H9 (cell line): ENCODE data around the gene COL11A1. TPM values are rescaled to one million over a fixed set of nuclear protein-coding genes. Genes with fewer than 3 reads are reported as not detected.
A peak's percentile ranks its signal among the peaks of the same experiment; 100 is the strongest.

Experiments
- DNase-seq: peaks from one replicate; pipeline ENCODE4 v3.0.0-alpha.2; 2017
- H2AFZ ChIP-seq: one replicate; pipeline ENCODE4 v1.6.1; 2013; ENCODE audit warnings: mild to moderate bottlenecking, low read length, control low read depth, moderate library complexity
- H2AK5ac ChIP-seq: 2 replicates; pipeline ENCODE4 v1.6.1; 2013; ENCODE audit warnings: low read length, control low read depth, mixed read lengths; ENCODE audit not compliant: insufficient read length
- H2BK120ac ChIP-seq: one replicate; pipeline ENCODE4 v1.6.1; 2013; ENCODE audit warnings: low read depth, mild to moderate bottlenecking, low read length, control low read depth, inconsistent platforms; ENCODE audit not compliant: poor library complexity, severe bottlenecking
- H2BK12ac ChIP-seq: 2 replicates; pipeline ENCODE4 v1.6.1; 2013; ENCODE audit warnings: low read length, control low read depth, mixed read lengths, low read depth; ENCODE audit not compliant: insufficient read length
- H2BK15ac ChIP-seq: 2 replicates; pipeline ENCODE4 v1.6.1; 2013; ENCODE audit warnings: low read depth, low read length, control low read depth
- H2BK20ac ChIP-seq: one replicate; pipeline ENCODE4 v1.6.1; 2013; ENCODE audit warnings: low read depth, mild to moderate bottlenecking, low read length, control low read depth, inconsistent platforms; ENCODE audit not compliant: poor library complexity, severe bottlenecking
- H2BK5ac ChIP-seq: 2 replicates; pipeline ENCODE4 v1.6.1; 2013; ENCODE audit warnings: low read length, control low read depth, mixed read lengths; ENCODE audit not compliant: insufficient read length
- H3K14ac ChIP-seq: 2 replicates; pipeline ENCODE4 v1.6.1; 2013; ENCODE audit warnings: low read length, control low read depth; ENCODE audit not compliant: insufficient read depth
- H3K18ac ChIP-seq: 2 replicates; pipeline ENCODE4 v1.6.1; 2013; ENCODE audit warnings: low read depth, mild to moderate bottlenecking, mixed read lengths, low read length, control low read depth; ENCODE audit not compliant: insufficient read length
- H3K23ac ChIP-seq: 2 replicates; pipeline ENCODE4 v1.6.1; 2013; ENCODE audit warnings: low read length, control low read depth, mixed read lengths, low read depth; ENCODE audit not compliant: insufficient read length
- H3K23me2 ChIP-seq: 2 replicates; pipeline ENCODE4 v1.6.1; 2013; ENCODE audit warnings: low read depth, mild to moderate bottlenecking, mixed read lengths, low read length, control low read depth; ENCODE audit not compliant: insufficient read length, poor library complexity, severe bottlenecking
- H3K27ac ChIP-seq: 2 replicates; pipeline ENCODE4 v1.5.1; 2013; ENCODE audit warnings: low read length, control low read depth, mixed read lengths, low read depth; ENCODE audit not compliant: insufficient read length
- H3K27me3 ChIP-seq: 2 replicates; pipeline ENCODE4 v1.6.1; 2013; ENCODE audit warnings: low read length, control low read depth, inconsistent platforms; ENCODE audit not compliant: insufficient read depth
- H3K4ac ChIP-seq: 2 replicates; pipeline ENCODE4 v1.6.1; 2013; ENCODE audit warnings: low read depth, mild to moderate bottlenecking, control low read depth, inconsistent platforms, low read length, moderate library complexity
- H3K4me1 ChIP-seq: 2 replicates; pipeline ENCODE4 v1.6.1; 2013; ENCODE audit warnings: low read length, control low read depth, inconsistent platforms; ENCODE audit not compliant: insufficient read depth
- H3K4me2 ChIP-seq: 2 replicates; pipeline ENCODE4 v1.6.1; 2013; ENCODE audit warnings: low read length, control low read depth, mixed read lengths; ENCODE audit not compliant: insufficient read length, insufficient read depth
- H3K56ac ChIP-seq: 2 replicates; pipeline ENCODE4 v1.6.1; 2013; ENCODE audit warnings: low read depth, mild to moderate bottlenecking, mixed read lengths, low read length, control low read depth; ENCODE audit not compliant: insufficient read length
- H3K79me1 ChIP-seq: 2 replicates; pipeline ENCODE4 v1.6.1; 2013; ENCODE audit warnings: low read depth, mild to moderate bottlenecking, moderate library complexity, low read length, control low read depth, inconsistent platforms; ENCODE audit not compliant: insufficient read depth, poor library complexity, severe bottlenecking
- H3K79me2 ChIP-seq: 2 replicates; pipeline ENCODE4 v1.6.1; 2013; ENCODE audit warnings: low read length, control low read depth, inconsistent platforms; ENCODE audit not compliant: insufficient read depth
- H3K9ac ChIP-seq: 2 replicates; pipeline ENCODE4 v1.6.1; 2013; ENCODE audit warnings: low read length, control low read depth, mixed read lengths; ENCODE audit not compliant: insufficient read length; ENCODE audit errors: extremely low read depth
- H3K9me3 ChIP-seq: one replicate; pipeline ENCODE4 v1.6.1; 2013; ENCODE audit warnings: low read depth, low read length, inconsistent platforms; ENCODE audit not compliant: control insufficient read depth
- H3T11ph ChIP-seq: one replicate; pipeline ENCODE4 v1.6.1; 2013; ENCODE audit warnings: mild to moderate bottlenecking, low read length, control low read depth, inconsistent platforms
- H4K20me1 ChIP-seq: one replicate; pipeline ENCODE4 v1.6.1; 2013; ENCODE audit not compliant: control insufficient read depth, insufficient read length, insufficient read depth
- H4K5ac ChIP-seq: 2 replicates; pipeline ENCODE4 v1.6.1; 2013; ENCODE audit warnings: low read depth, mild to moderate bottlenecking, mixed read lengths, low read length, control low read depth; ENCODE audit not compliant: insufficient read length
- H4K8ac ChIP-seq: replicated peaks from 2 replicates; pipeline ENCODE4 v1.6.1; 2013; ENCODE audit warnings: low read length, control low read depth, mixed read lengths, low read depth; ENCODE audit not compliant: insufficient read length
- H4K91ac ChIP-seq: 2 replicates; pipeline ENCODE4 v1.6.1; 2013; ENCODE audit warnings: low read depth, mild to moderate bottlenecking, moderate library complexity, mixed read lengths, low read length, control low read depth; ENCODE audit not compliant: insufficient read length
- H3K27ac Mint-ChIP-seq, 3 experiments: 2 replicates in 2 of 3; 3 replicates in 1 of 3; pipeline ENCODE4 v1.8.0; 2020 to 2021; ENCODE audit warnings: mixed read lengths in 3 of 3, mild to moderate bottlenecking in 1 of 3, moderate library complexity in 1 of 3
- H3K27me3 Mint-ChIP-seq: 2 replicates; pipeline ENCODE4 v1.8.0; 2021; ENCODE audit warnings: low read depth, mild to moderate bottlenecking, moderate library complexity, mixed read lengths
- H3K36me3 Mint-ChIP-seq, 3 experiments: 2 replicates in 2 of 3; 3 replicates in 1 of 3; pipeline ENCODE4 v1.8.0; 2020 to 2021; ENCODE audit warnings: low read depth in 3 of 3, mixed read lengths in 3 of 3; ENCODE audit not compliant: insufficient read depth in 1 of 3
- H3K4me1 Mint-ChIP-seq, 2 experiments: 2 replicates each; pipeline ENCODE4 v1.8.0; 2020; ENCODE audit warnings: mixed read lengths in 2 of 2
- H3K4me3 Mint-ChIP-seq, 2 experiments: 2 replicates in 1 of 2; 3 replicates in 1 of 2; pipeline ENCODE4 v1.8.0; 2020 to 2021; ENCODE audit warnings: mild to moderate bottlenecking in 2 of 2, mixed read lengths in 2 of 2, moderate library complexity in 1 of 2
- H3K9me3 Mint-ChIP-seq, 2 experiments: 2 replicates in 1 of 2; 3 replicates in 1 of 2; pipeline ENCODE4 v1.8.0; 2020; ENCODE audit warnings: mild to moderate bottlenecking in 2 of 2, mixed read lengths in 2 of 2, moderate library complexity in 1 of 2
- WGBS: extraction: QIAGEN DNeasy Blood & Tissue Kit; methylation state at CpG from one replicate; pipeline ENCODE4 v1.1.7; 2013; ENCODE audit warnings: missing lambda C conversion rate, low lambda C conversion rate, mixed read lengths; ENCODE audit not compliant: insufficient read length; ENCODE audit errors: extremely low coverage; 5-methylcytosine and 5-hydroxymethylcytosine counted together
- total RNA-seq: library from RNA; stranded (reverse); gene quantifications from 2 replicates; pipeline ENCODE4 v1.2.1, GENCODE V29; 2021
- TF ChIP-seq, protein P1 (sequence below): fragments of 200-600 bp; sonication (generic); conservative IDR thresholded peaks from 3 replicates; pipeline ENCODE4 v1.8.0; 2021; ENCODE audit warnings: antibody characterized with exemption, mild to moderate bottlenecking

COL11A1 gene
- total RNA-seq, 1 experiment from 2014 or later = 7.5 TPM

DNA sequence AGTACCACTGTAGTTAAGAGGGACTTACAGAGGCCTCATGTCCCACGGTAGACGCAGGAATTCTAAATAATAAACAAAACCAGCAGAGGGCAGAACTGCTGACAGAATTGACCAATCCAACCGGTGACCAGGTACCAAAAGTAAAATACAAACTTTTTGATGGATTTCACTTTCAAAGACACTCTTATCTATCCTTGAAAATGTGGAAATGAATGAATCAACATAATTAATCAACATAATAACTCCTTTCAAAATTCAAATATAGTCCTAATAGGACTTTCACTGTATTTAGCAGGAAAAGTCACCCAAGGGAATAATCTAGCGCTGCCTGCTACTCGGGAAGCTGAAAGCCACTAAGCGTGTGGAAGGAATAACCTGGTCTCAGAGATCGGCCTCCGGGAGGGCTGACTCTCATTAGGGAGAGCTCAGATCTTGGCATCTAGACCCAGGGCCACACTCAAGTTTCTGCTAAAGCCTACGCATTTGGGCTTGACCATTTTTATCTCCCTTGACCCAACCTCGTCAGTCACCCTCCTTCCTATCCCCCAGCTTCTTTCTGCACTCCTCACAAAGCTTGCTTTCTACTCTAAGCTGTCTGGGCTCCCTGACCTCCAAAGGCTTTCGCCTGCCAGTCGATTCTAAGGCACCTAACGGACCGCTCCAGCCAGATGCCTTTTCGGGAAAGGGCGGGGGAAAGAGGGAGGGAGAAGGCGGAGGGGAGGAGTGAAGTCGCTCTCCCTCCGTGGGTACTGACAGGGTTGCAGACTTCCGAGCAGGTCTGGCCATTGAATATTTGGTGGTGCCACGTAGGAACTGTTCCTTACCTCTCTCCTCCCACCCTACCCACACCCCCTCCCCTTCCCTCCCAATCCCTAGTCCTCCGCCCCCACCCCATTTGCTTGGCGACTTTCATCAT is 1.6 kb downstream of the COL11A1 start:
- no peak overlapping the region for H4K91ac ChIP-seq
- Mint-ChIP-seq H3K36me3 (no peaks in the 10 kb centered on the region), H3K27ac (peak overlapping the region in 1 of 3 experiments; percentile 40; a peak in 1 of 7 replicates), H3K4me1 (peaks cover 27 to 32% of the 10 kb centered on the region in 2 experiments), H3K9me3 (no peaks in the 10 kb centered on the region), H3K4me3 (peak overlapping the region; percentile 85 to 95), H3K27me3 (peaks cover 10% of the 10 kb centered on the region)
- no peaks in the 10 kb centered on the region for H3K9me3 ChIP-seq
- H4K20me1 ChIP-seq = peaks cover 2% of the 10 kb centered on the region
- H3K4ac ChIP-seq = no peak overlapping the region
- H3K23ac ChIP-seq = no peak overlapping the region
- H3T11ph ChIP-seq = no peak overlapping the region
- peak; percentile 56 for DNase-seq
- no peak overlapping the region for H4K5ac ChIP-seq
- no peaks in the 10 kb centered on the region for H3K27me3 ChIP-seq
- no peaks in the 10 kb centered on the region for H3K79me2 ChIP-seq
- H3K23me2 ChIP-seq = peaks cover 13% of the 10 kb centered on the region
- H2BK12ac ChIP-seq = no peak overlapping the region
- no CpG with 5 or more reads among the region's 23 CpGs for WGBS
- H2BK20ac ChIP-seq = no peak overlapping the region
- H4K8ac ChIP-seq = no peak overlapping the region
- H3K4me1 ChIP-seq = no peaks in the 10 kb centered on the region
- no peak overlapping the region for H3K56ac ChIP-seq
- H3K14ac ChIP-seq = no peak overlapping the region
- H2AK5ac ChIP-seq = no peak overlapping the region
- no peak overlapping the region for H2BK15ac ChIP-seq
- no peaks in the 10 kb centered on the region for H3K79me1 ChIP-seq
- H3K9ac ChIP-seq = no peak overlapping the region
- no peak overlapping the region for H3K27ac ChIP-seq
- no peak overlapping the region for H2BK120ac ChIP-seq
- H3K18ac ChIP-seq = no peak overlapping the region
- no peak overlapping the region for H2BK5ac ChIP-seq
- TF ChIP-seq, protein P1, sequence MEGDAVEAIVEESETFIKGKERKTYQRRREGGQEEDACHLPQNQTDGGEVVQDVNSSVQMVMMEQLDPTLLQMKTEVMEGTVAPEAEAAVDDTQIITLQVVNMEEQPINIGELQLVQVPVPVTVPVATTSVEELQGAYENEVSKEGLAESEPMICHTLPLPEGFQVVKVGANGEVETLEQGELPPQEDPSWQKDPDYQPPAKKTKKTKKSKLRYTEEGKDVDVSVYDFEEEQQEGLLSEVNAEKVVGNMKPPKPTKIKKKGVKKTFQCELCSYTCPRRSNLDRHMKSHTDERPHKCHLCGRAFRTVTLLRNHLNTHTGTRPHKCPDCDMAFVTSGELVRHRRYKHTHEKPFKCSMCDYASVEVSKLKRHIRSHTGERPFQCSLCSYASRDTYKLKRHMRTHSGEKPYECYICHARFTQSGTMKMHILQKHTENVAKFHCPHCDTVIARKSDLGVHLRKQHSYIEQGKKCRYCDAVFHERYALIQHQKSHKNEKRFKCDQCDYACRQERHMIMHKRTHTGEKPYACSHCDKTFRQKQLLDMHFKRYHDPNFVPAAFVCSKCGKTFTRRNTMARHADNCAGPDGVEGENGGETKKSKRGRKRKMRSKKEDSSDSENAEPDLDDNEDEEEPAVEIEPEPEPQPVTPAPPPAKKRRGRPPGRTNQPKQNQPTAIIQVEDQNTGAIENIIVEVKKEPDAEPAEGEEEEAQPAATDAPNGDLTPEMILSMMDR = peak; percentile 74
- no peak overlapping the region for H2AFZ ChIP-seq
- H3K4me2 ChIP-seq = peak overlapping the region; percentile 93
